Measurements from ENCODE around the gene PLPP1. TPM values are rescaled to one million over a fixed set of nuclear protein-coding genes. Genes with fewer than 3 reads are reported as not detected.

PLPP1 gene
- 20.2 and 20.8 TPM in 2 replicates for total RNA-seq

GRCh38 chr5:55534436-55535198, at the start of gene PLPP1:
PLPP1 (minus strand) TSS chr5:55534964; CDS start chr5:55534629, 335 bp downstream.
- intact Hi-C loops (cut with micrococcal nuclease), result loop anchor here (1.0 to 10.0 kb wide), 14 partner anchors 52 to 1638 kb away; partner anchors contain the start of genes ARL15, DHX29, GPBP1 and MTREX

GRCh38 chr5:55583578-55583977, 48.8 kb upstream of the PLPP1 start:
- intact Hi-C loops (cut with micrococcal nuclease), result no loop called here

- intact Hi-C loops (cut with micrococcal nuclease), result no loop called here
Observed at GRCh38 chr5:55582256-55582655, 47.5 kb upstream of the PLPP1 start.

- intact Hi-C loops (cut with micrococcal nuclease), result no loop called here
Observed at GRCh38 chr5:55580042-55580441, 45.3 kb upstream of the PLPP1 start.

- intact Hi-C loops (cut with micrococcal nuclease), result no loop called here
Observed at GRCh38 chr5:55578771-55579170, 44.0 kb upstream of the PLPP1 start.

- intact Hi-C loops (cut with micrococcal nuclease), result no loop called here
Observed at GRCh38 chr5:55577353-55578060, 42.7 kb upstream of the PLPP1 start.

- intact Hi-C loops (cut with micrococcal nuclease), result no loop called here
Observed at GRCh38 chr5:55576661-55577060, 41.9 kb upstream of the PLPP1 start.

GRCh38 chr5:55575815-55576583, 41.2 kb upstream of the PLPP1 start:
- intact Hi-C loops (cut with micrococcal nuclease), result no loop called here

- intact Hi-C loops (cut with micrococcal nuclease), result no loop called here
Observed at GRCh38 chr5:55572600-55572999, 37.8 kb upstream of the PLPP1 start.

- intact Hi-C loops (cut with micrococcal nuclease), result no loop called here
Observed at GRCh38 chr5:55572020-55572419, 37.3 kb upstream of the PLPP1 start.

GRCh38 chr5:55570570-55570969, 35.8 kb upstream of the PLPP1 start:
- intact Hi-C loops (cut with micrococcal nuclease), result no loop called here

- intact Hi-C loops (cut with micrococcal nuclease), result no loop called here
Observed at GRCh38 chr5:55570026-55570425, 35.3 kb upstream of the PLPP1 start.

- intact Hi-C loops (cut with micrococcal nuclease), result no loop called here
Observed at GRCh38 chr5:55569513-55569865, 34.7 kb upstream of the PLPP1 start.

- intact Hi-C loops (cut with micrococcal nuclease), result no loop called here
Observed at GRCh38 chr5:55568654-55569512, 34.1 kb upstream of the PLPP1 start.

GRCh38 chr5:55564721-55565120, 30.0 kb upstream of the PLPP1 start:
- intact Hi-C loops (cut with micrococcal nuclease), result no loop called here

GRCh38 chr5:55558484-55558883, 23.7 kb upstream of the PLPP1 start:
- intact Hi-C loops (cut with micrococcal nuclease), result no loop called here

- intact Hi-C loops (cut with micrococcal nuclease), result no loop called here
Observed at GRCh38 chr5:55557123-55557522, 22.4 kb upstream of the PLPP1 start.

- intact Hi-C loops (cut with micrococcal nuclease), result no loop called here
Observed at GRCh38 chr5:55554585-55555202, 19.9 kb upstream of the PLPP1 start.

- intact Hi-C loops (cut with micrococcal nuclease), result no loop called here
Observed at GRCh38 chr5:55551904-55552303, 17.1 kb upstream of the PLPP1 start.

GRCh38 chr5:55551358-55551757, 16.6 kb upstream of the PLPP1 start:
- intact Hi-C loops (cut with micrococcal nuclease), result no loop called here

- intact Hi-C loops (cut with micrococcal nuclease), result no loop called here
Observed at GRCh38 chr5:55547781-55548180, 13.0 kb upstream of the PLPP1 start.
